Neural cell (in vitro differentiated cells): ENCODE measurements around the gene MAGI1. TPM values are rescaled to one million over a fixed set of nuclear protein-coding genes. Genes with fewer than 3 reads are reported as not detected.

Source experiments
- H2AFZ ChIP-seq: fragments of 200-600, 300-800 bp; sonication (generic), shearing (Covaris generic); 2 replicates; pipeline ENCODE4 v1.6.0; 2014; ENCODE audit warnings: low read depth, mild to moderate bottlenecking, antibody characterized with exemption, low read length, moderate library complexity
- H3F3A ChIP-seq: fragments of 200-600 bp; shearing (Covaris generic); 2 replicates; pipeline ENCODE4 v1.6.1; 2016; ENCODE audit warnings: mild to moderate bottlenecking, moderate library complexity, mixed read lengths, antibody characterized with exemption, low read length; ENCODE audit not compliant: insufficient read depth, poor library complexity, severe bottlenecking
- H3K27ac ChIP-seq: fragments of 200-600, 300-800 bp; sonication (generic), shearing (Covaris generic); 2 replicates; pipeline ENCODE4 v1.5.1; 2014; ENCODE audit warnings: mild to moderate bottlenecking, low read length, moderate library complexity
- H3K27me3 ChIP-seq: fragments of 300-800, 200-600 bp; sonication (generic), shearing (Covaris generic); 2 replicates; pipeline ENCODE4 v1.6.0; 2014; ENCODE audit warnings: mild to moderate bottlenecking, low read depth, low read length, moderate library complexity; ENCODE audit not compliant: insufficient read depth
- H3K36me3 ChIP-seq: fragments of 300-800, 200-600 bp; sonication (generic), shearing (Covaris generic); 2 replicates; pipeline ENCODE4 v1.5.1; 2014; ENCODE audit warnings: mild to moderate bottlenecking, antibody characterized with exemption, low read length, moderate library complexity; ENCODE audit not compliant: insufficient read depth
- H3K4me2 ChIP-seq: fragments of 300-800, 200-600 bp; sonication (generic), shearing (Covaris generic); 2 replicates; pipeline ENCODE4 v1.6.0; 2014; ENCODE audit warnings: mild to moderate bottlenecking, low read length
- H3K4me3 ChIP-seq: fragments of 300-800, 200-600 bp; sonication (generic), shearing (Covaris generic); 2 replicates; pipeline ENCODE4 v1.5.1; 2014; ENCODE audit warnings: mild to moderate bottlenecking, low read length, moderate library complexity
- H3K79me2 ChIP-seq: fragments of 200-600 bp; shearing (Covaris generic); replicated peaks from 2 replicates; pipeline ENCODE4 v1.6.0; 2014; ENCODE audit warnings: mild to moderate bottlenecking, low read length, moderate library complexity; ENCODE audit not compliant: insufficient read depth
- H3K9ac ChIP-seq: fragments of 300-800, 200-600 bp; sonication (generic), shearing (Covaris generic); 2 replicates; pipeline ENCODE4 v1.6.1; 2016; ENCODE audit warnings: mild to moderate bottlenecking, low read length, mixed read lengths
- H3K9me2 ChIP-seq: fragments of 200-600 bp; shearing (Covaris generic); 2 replicates; pipeline ENCODE4 v1.6.1; 2016; ENCODE audit warnings: mild to moderate bottlenecking, low read length, mixed read lengths; ENCODE audit not compliant: insufficient read depth
- H3K9me3 ChIP-seq: fragments of 200-600, 300-800 bp; sonication (generic), shearing (Covaris generic); 2 replicates; pipeline ENCODE4 v1.6.1; 2016; ENCODE audit warnings: mild to moderate bottlenecking, mixed run types, low read length, moderate library complexity, mixed read lengths
- H4K20me1 ChIP-seq: fragments of 200-600 bp; shearing (Covaris generic); 2 replicates; pipeline ENCODE4 v1.6.1; 2016; ENCODE audit warnings: mild to moderate bottlenecking, mixed run types; ENCODE audit not compliant: insufficient read depth
- EP300 ChIP-seq: fragments of 450-650 bp; conservative IDR thresholded peaks from 2 replicates; pipeline ENCODE4 v1.6.1; 2014; ENCODE audit warnings: antibody characterized with exemption, mild to moderate bottlenecking, moderate library complexity; ENCODE audit not compliant: poor library complexity, severe bottlenecking
- EZH2 ChIP-seq: fragments of 200-600, 300-800 bp; shearing (Covaris generic), sonication (generic); IDR thresholded peaks from 2 replicates; pipeline ENCODE4 v1.6.1; 2014; ENCODE audit warnings: antibody characterized with exemption, low read length, borderline replicate concordance, mild to moderate bottlenecking; ENCODE audit not compliant: insufficient read depth, poor library complexity, severe bottlenecking
- MXI1 ChIP-seq: fragments of 450-650 bp; conservative IDR thresholded peaks from 2 replicates; pipeline ENCODE4 v1.6.1; 2014; ENCODE audit warnings: antibody characterized with exemption, mild to moderate bottlenecking; ENCODE audit not compliant: poor library complexity, severe bottlenecking
- POLR2AphosphoS5 ChIP-seq: IDR thresholded peaks from 2 replicates; pipeline ENCODE4 v1.6.1; 2012
- RAD21 ChIP-seq: fragments of 450-650 bp; conservative IDR thresholded peaks from 2 replicates; pipeline ENCODE4 v1.6.1; 2014; ENCODE audit warnings: antibody characterized with exemption, mild to moderate bottlenecking, moderate library complexity
- SMC3 ChIP-seq: fragments of 450-650 bp; conservative IDR thresholded peaks from 2 replicates; pipeline ENCODE4 v1.6.1; 2014; ENCODE audit warnings: antibody characterized with exemption, mild to moderate bottlenecking, moderate library complexity; ENCODE audit not compliant: poor library complexity
- TAF1 ChIP-seq: IDR thresholded peaks from 2 replicates; pipeline ENCODE4 v1.6.1; 2012; ENCODE audit warnings: low read depth
- polyA plus RNA-seq: library from polyadenylated mRNA; depleted of rRNA; stranded (reverse); fragments of >200 nt; gene quantifications from 2 replicates; pipeline ENCODE4 v1.2.3, GENCODE V29; 2014
- TF ChIP-seq, protein P1 (sequence below): IDR thresholded peaks from 2 replicates; pipeline ENCODE4 v1.6.1; 2012; ENCODE audit warnings: borderline replicate concordance
- TF ChIP-seq, protein P2 (sequence below): fragments of 450-650 bp; IDR thresholded peaks from 2 replicates; pipeline ENCODE4 v1.5.1; 2014; ENCODE audit warnings: antibody characterized with exemption, mild to moderate bottlenecking, moderate library complexity; ENCODE audit not compliant: poor library complexity, severe bottlenecking

Gene MAGI1
- polyA plus RNA-seq, 1 donor from 2014 or later = 44.7 TPM

- Histone ChIP-seq H3K4me2 (no peak overlapping the region), H4K20me1 (no peaks in the 10 kb centered on the region), H3K27ac (no peak overlapping the region), H3K9me3 (no peaks in the 10 kb centered on the region), H3K4me3 (no peak overlapping the region), H2AFZ (no peak overlapping the region), H3K36me3 (no peaks in the 10 kb centered on the region), H3K9me2 (no peaks in the 10 kb centered on the region), H3K79me2 (no peaks in the 10 kb centered on the region), H3K9ac (no peak overlapping the region), H3K27me3 (no peaks in the 10 kb centered on the region), H3F3A (no peaks in the 10 kb centered on the region)
- TF ChIP-seq RAD21 (no peak), TAF1 (no peak)
- TF ChIP-seq, protein P1, sequence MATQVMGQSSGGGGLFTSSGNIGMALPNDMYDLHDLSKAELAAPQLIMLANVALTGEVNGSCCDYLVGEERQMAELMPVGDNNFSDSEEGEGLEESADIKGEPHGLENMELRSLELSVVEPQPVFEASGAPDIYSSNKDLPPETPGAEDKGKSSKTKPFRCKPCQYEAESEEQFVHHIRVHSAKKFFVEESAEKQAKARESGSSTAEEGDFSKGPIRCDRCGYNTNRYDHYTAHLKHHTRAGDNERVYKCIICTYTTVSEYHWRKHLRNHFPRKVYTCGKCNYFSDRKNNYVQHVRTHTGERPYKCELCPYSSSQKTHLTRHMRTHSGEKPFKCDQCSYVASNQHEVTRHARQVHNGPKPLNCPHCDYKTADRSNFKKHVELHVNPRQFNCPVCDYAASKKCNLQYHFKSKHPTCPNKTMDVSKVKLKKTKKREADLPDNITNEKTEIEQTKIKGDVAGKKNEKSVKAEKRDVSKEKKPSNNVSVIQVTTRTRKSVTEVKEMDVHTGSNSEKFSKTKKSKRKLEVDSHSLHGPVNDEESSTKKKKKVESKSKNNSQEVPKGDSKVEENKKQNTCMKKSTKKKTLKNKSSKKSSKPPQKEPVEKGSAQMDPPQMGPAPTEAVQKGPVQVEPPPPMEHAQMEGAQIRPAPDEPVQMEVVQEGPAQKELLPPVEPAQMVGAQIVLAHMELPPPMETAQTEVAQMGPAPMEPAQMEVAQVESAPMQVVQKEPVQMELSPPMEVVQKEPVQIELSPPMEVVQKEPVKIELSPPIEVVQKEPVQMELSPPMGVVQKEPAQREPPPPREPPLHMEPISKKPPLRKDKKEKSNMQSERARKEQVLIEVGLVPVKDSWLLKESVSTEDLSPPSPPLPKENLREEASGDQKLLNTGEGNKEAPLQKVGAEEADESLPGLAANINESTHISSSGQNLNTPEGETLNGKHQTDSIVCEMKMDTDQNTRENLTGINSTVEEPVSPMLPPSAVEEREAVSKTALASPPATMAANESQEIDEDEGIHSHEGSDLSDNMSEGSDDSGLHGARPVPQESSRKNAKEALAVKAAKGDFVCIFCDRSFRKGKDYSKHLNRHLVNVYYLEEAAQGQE = no peak
- TF ChIP-seq, protein P2, sequence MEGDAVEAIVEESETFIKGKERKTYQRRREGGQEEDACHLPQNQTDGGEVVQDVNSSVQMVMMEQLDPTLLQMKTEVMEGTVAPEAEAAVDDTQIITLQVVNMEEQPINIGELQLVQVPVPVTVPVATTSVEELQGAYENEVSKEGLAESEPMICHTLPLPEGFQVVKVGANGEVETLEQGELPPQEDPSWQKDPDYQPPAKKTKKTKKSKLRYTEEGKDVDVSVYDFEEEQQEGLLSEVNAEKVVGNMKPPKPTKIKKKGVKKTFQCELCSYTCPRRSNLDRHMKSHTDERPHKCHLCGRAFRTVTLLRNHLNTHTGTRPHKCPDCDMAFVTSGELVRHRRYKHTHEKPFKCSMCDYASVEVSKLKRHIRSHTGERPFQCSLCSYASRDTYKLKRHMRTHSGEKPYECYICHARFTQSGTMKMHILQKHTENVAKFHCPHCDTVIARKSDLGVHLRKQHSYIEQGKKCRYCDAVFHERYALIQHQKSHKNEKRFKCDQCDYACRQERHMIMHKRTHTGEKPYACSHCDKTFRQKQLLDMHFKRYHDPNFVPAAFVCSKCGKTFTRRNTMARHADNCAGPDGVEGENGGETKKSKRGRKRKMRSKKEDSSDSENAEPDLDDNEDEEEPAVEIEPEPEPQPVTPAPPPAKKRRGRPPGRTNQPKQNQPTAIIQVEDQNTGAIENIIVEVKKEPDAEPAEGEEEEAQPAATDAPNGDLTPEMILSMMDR = no peak
Observed at GRCh38 chr3:65628978-65629377, 409.7 kb downstream of the MAGI1 start.

DNA sequence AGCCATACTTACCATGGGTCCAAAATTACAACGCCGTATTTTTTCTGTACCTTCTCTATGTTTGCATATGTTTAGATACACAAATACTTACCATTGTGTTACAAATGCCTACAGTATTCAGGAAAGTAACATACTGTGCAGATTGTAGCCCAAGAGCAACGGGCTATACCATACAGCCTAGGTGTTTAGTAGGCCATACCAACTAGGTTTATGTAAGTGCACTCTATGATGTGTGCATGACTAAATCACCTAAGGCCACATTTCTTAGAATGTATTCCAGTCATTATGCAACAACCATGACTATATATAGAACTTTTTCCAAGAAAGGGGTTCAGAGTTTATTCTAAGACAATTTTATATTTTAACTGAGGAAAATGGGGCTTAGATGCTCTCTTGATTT, 411.7 kb downstream of the MAGI1 start:
- no peaks in the 10 kb centered on the region for H3K36me3 ChIP-seq
- no peak overlapping the region for H3K4me3 ChIP-seq
- TF ChIP-seq, protein P1 = no peak
- no peak for TF ChIP-seq EZH2
- TF ChIP-seq, protein P2 = no peak
- TF ChIP-seq MXI1 = no peak
- TF ChIP-seq POLR2AphosphoS5 = no peak
- no peak for TF ChIP-seq SMC3
- no peak for TF ChIP-seq TAF1
- TF ChIP-seq EP300 = no peak
- no peak for TF ChIP-seq RAD21
- no peaks in the 10 kb centered on the region for H3K9me2 ChIP-seq
- no peak overlapping the region for H2AFZ ChIP-seq
- H3K9ac ChIP-seq = no peak overlapping the region
- H3K27ac ChIP-seq = no peak overlapping the region
- no peaks in the 10 kb centered on the region for H3K9me3 ChIP-seq
- no peaks in the 10 kb centered on the region for H3K79me2 ChIP-seq
- no peaks in the 10 kb centered on the region for H3F3A ChIP-seq
- H3K27me3 ChIP-seq = no peaks in the 10 kb centered on the region
- H3K4me2 ChIP-seq = no peak overlapping the region
- no peaks in the 10 kb centered on the region for H4K20me1 ChIP-seq
